Motor neuron (in vitro differentiated cells): ENCODE results near the gene KCNIP3. TPM values are rescaled to one million over a fixed set of nuclear protein-coding genes. Genes with fewer than 3 reads are reported as not detected.
A peak's percentile ranks its signal among the peaks of the same experiment; 100 is the strongest.
"Not testable (repeated sequence)": the region's sequence is repeated elsewhere in the genome, so short reads cannot be mapped to it uniquely, and the experiment has no call there.

Experiments used
- ATAC-seq, 8 experiments: fragments of 200-7000 bp; cut with Tn5 transposase; replicated peaks in 6 of 8; 2 replicates each; pipeline ENCODE4 v1.8.0; 2021; ENCODE audit warnings: mild to moderate bottlenecking in 8 of 8, moderate library complexity in 8 of 8
- H3K27ac ChIP-seq, 2 donors: fragments of 250-450 bp; sonication (Bioruptor Pico); 2 replicates each; pipeline ENCODE4 v1.9.0; 2021; ENCODE audit warnings: antibody characterized with exemption in 2 of 2, mild to moderate bottlenecking in 2 of 2, moderate library complexity in 1 of 2
- H3K4me1 ChIP-seq, 2 donors: fragments of 250-450 bp; sonication (Bioruptor Pico); replicated peaks in 1 of 2; 2 replicates each; pipeline ENCODE4 v1.6.1; 2021; ENCODE audit warnings: antibody characterized with exemption in 2 of 2, mild to moderate bottlenecking in 2 of 2, moderate library complexity in 1 of 2
- H3K4me3 ChIP-seq, 5 donors: fragments of 250-450 bp; sonication (Bioruptor Pico); 2 replicates each; pipeline ENCODE4 v1.9.0; 2021; ENCODE audit warnings: antibody characterized with exemption in 5 of 5, mild to moderate bottlenecking in 5 of 5, moderate library complexity in 4 of 5
- WGBS, 10 experiments: fragments of 450-650 bp; shearing (Covaris generic); methylation state at CpG; one replicate each; pipeline ENCODE4 v1.0.0; 2022; 5-methylcytosine and 5-hydroxymethylcytosine counted together
- in situ Hi-C, 9 experiments: fragments of 400-800 bp; cut with MboI; loops; one replicate each; pipeline ENCODE4 v1.15.0; 2021; ENCODE audit warnings: low sequenced_read_pairs in 9 of 9, low pct_unique_long_range_greater_than_20kb in 2 of 9; ENCODE audit not compliant: unreplicated experiment in 9 of 9
- total RNA-seq, 8 experiments: library from RNA; unstranded; fragments of 300-600 nt; gene quantifications; 2 replicates each; pipeline versions ENCODE4 v1.2.3 to v1.2.4, GENCODE V29; 2022

Gene KCNIP3
- total RNA-seq, 8 experiments from 2014 or later, result 0.51 to 5.3 (median 1.8) TPM

GRCh38 chr2:95374029-95374428 lies 76.9 kb downstream of the KCNIP3 start:
- Histone ChIP-seq H3K4me1 (peaks cover 0 to 4% of the 10 kb centered on the region in 2 donors), H3K4me3 (no peak overlapping the region), H3K27ac (no peak overlapping the region)
- 63 to 80% methylated on average over 1 to 3 of the region's 6 CpGs; no CpG with 5 or more reads in 8 of the 10 experiments for WGBS, 10 experiments
- in situ Hi-C loops, result no loop called here
- ATAC-seq, result no peak

GRCh38 chr2:95374451-95374920 lies 77.3 kb downstream of the KCNIP3 start:
- no peak overlapping the region for H3K4me3 ChIP-seq
- H3K27ac ChIP-seq, result no peak overlapping the region
- WGBS, 10 experiments, result 80% methylated on average over 2 of the region's 11 CpGs; no CpG with 5 or more reads in 9 of the 10 experiments
- in situ Hi-C loops, result no loop called here
- no peak for ATAC-seq
- peaks cover 0 to 4% of the 10 kb centered on the region in 2 donors for H3K4me1 ChIP-seq

GRCh38 chr2:95374921-95375471 lies 77.8 kb downstream of the KCNIP3 start:
- Histone ChIP-seq H3K27ac (no peak overlapping the region), H3K4me3 (no peak overlapping the region), H3K4me1 (peaks cover 0 to 4% of the 10 kb centered on the region in 2 donors)
- peak in 1 of 8 experiments; percentile 15 for ATAC-seq
- WGBS, 10 experiments, result 75 to 87% (median 83%) methylated on average over 2 to 5 of the region's 15 CpGs; no CpG with 5 or more reads in 7 of the 10 experiments
- in situ Hi-C loops, result no loop called here

GRCh38 chr2:95375532-95376150 lies 78.5 kb downstream of the KCNIP3 start:
- 0 to 100% (median 70%) methylated on average over 1 to 11 of the region's 21 CpGs; no CpG with 5 or more reads in 4 of the 10 experiments for WGBS, 10 experiments
- Histone ChIP-seq H3K4me3 (no peak overlapping the region), H3K27ac (no peak overlapping the region), H3K4me1 (peaks cover 0 to 4% of the 10 kb centered on the region in 2 donors)
- in situ Hi-C loops, result no loop called here
- ATAC-seq, result peak in 3 of 8 experiments; percentile 42 to 80 (median 70)

GRCh38 chr2:95376311-95377215 lies 79.4 kb downstream of the KCNIP3 start:
- peak in 1 of 8 experiments; percentile 9 for ATAC-seq
- in situ Hi-C loops, result no loop called here
- Histone ChIP-seq H3K27ac (no peak overlapping the region), H3K4me3 (no peak overlapping the region), H3K4me1 (peaks cover 0 to 4% of the 10 kb centered on the region in 2 donors)
- 40 to 99% (median 84%) methylated on average over 1 to 11 of the region's 22 CpGs; no CpG with 5 or more reads in 3 of the 10 experiments for WGBS, 10 experiments

- peak in 2 of 8 experiments; percentile 19 to 75 for ATAC-seq
- no peak overlapping the region for H3K4me3 ChIP-seq
- H3K27ac ChIP-seq, result no peak overlapping the region
- 85 to 100% (median 92%) methylated on average over 3 to 9 of the region's 17 CpGs; no CpG with 5 or more reads in 4 of the 10 experiments for whole genome bisulfite sequencing, 10 experiments
- peaks cover 0 to 4% of the 10 kb centered on the region in 2 donors for H3K4me1 ChIP-seq
- in situ Hi-C loops, result no loop called here
These were observed 80.3 kb downstream of the KCNIP3 start for GRCh38 chr2:95377216-95378123.

GRCh38 chr2:95378281-95378680 lies 81.1 kb downstream of the KCNIP3 start:
- 40 to 98% (median 88%) methylated on average over 1 to 6 of the region's 7 CpGs; no CpG with 5 or more reads in 5 of the 10 experiments for WGBS, 10 experiments

GRCh38 chr2:95379371-95379831 lies 82.3 kb downstream of the KCNIP3 start:
- H3K27ac ChIP-seq, result no peak overlapping the region
- 25 to 80% (median 48%) methylated on average over 1 to 7 of the region's 8 CpGs; no CpG with 5 or more reads in 3 of the 10 experiments for WGBS, 10 experiments
- ATAC-seq, result no peak
- in situ Hi-C loops, result no loop called here
- no peak overlapping the region for H3K4me3 ChIP-seq
- peaks cover 0 to 4% of the 10 kb centered on the region in 2 donors for H3K4me1 ChIP-seq

More at GRCh38 chr2:95378281-95378680, 81.1 kb downstream of the KCNIP3 start:
- ATAC-seq, H3K27ac ChIP-seq, in situ Hi-C loops, H3K4me1 ChIP-seq, H3K4me3 ChIP-seq: not testable (repeated sequence)

- 52 to 100% (median 75%) methylated on average over 1 to 5 of the region's 5 CpGs for WGBS, 10 experiments
- in situ Hi-C loops, result no loop called here
These were observed 83.1 kb downstream of the KCNIP3 start for GRCh38 chr2:95380280-95380679.

GRCh38 chr2:95380731-95381130 lies 83.6 kb downstream of the KCNIP3 start:
- in situ Hi-C loops, result no loop called here
- Histone ChIP-seq H3K27ac (no peak overlapping the region), H3K4me1 (no peaks in the 10 kb centered on the region), H3K4me3 (no peak overlapping the region)
- ATAC-seq, result no peak
- 59 to 100% (median 76%) methylated on average over 1 to 3 of the region's 5 CpGs; no CpG with 5 or more reads in 4 of the 10 experiments for WGBS, 10 experiments

More at GRCh38 chr2:95380280-95380679, 83.1 kb downstream of the KCNIP3 start:
- Histone ChIP-seq H3K4me1 (peaks cover 0 to 4% of the 10 kb centered on the region in 2 donors), H3K27ac (no peak overlapping the region), H3K4me3 (no peak overlapping the region)
- no peak for ATAC-seq

- no peaks in the 10 kb centered on the region for H3K4me1 ChIP-seq
- no peak overlapping the region for H3K27ac ChIP-seq
- WGBS, 10 experiments, result 62 to 100% (median 91%) methylated on average over 1 to 9 of the region's 22 CpGs; no CpG with 5 or more reads in 5 of the 10 experiments
- in situ Hi-C loops, result no loop called here
- no peak for ATAC-seq
- H3K4me3 ChIP-seq, result no peak overlapping the region
These were observed 84.4 kb downstream of the KCNIP3 start for GRCh38 chr2:95381212-95382191.
